Stimulated activated CD8-positive, alpha-beta memory T cell treated with anti-CD3 and anti-CD28 coated beads, Interleukin-7, amount 100 ng/mL, for 4 hours (primary cell): ENCODE measurements around the gene UBFD1.
"Not testable (repeated sequence)": the region's sequence is repeated elsewhere in the genome, so short reads cannot be mapped to it uniquely, and the experiment has no call there.

Source experiments
- DNase-seq, 2 donors: peaks; one replicate each; pipeline ENCODE4 v3.0.0-alpha.2; 2020; ENCODE audit warnings: low read depth in 2 of 2

Gene UBFD1

DNA sequence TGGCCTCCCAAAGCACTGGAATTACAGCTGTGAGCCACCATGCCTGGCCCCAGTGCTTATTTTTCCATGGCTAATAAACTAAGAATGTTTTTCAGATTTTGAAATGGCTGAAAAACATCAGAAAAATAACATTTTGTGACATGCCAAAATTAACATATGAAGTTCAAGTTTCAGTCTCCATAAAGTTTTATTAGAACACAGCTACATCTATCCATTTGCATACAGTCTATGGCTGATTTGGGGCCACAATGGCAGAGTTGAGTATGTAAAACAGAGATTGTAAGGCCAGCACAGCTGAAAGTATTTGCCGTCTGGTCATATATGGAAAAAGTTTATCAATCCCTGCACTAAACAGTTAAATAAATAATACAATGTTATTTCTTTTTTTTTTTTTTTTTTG is 52.4 kb downstream of the UBFD1 start:
- DNase-seq: no peak

DNA sequence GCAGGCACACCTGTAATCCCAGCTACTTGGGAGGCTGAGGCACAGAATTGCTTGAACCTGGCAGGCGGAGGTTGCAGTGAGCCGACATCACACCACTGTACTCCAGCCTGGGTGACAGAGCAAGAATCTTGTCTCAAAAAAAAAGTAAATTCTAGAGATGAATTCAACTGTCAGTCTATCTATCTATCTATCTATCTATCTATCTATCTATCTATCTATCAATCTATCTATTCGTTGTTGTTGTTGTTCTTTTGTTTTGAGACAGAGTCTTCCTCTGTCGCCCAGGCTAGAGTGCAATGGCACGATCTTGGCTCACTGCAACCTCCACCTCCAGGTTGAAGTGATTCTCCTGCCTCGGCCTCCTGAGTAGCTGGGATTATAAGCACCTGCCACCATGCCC is 53.4 kb downstream of the UBFD1 start:
- DNase-seq: not testable (repeated sequence)

DNA sequence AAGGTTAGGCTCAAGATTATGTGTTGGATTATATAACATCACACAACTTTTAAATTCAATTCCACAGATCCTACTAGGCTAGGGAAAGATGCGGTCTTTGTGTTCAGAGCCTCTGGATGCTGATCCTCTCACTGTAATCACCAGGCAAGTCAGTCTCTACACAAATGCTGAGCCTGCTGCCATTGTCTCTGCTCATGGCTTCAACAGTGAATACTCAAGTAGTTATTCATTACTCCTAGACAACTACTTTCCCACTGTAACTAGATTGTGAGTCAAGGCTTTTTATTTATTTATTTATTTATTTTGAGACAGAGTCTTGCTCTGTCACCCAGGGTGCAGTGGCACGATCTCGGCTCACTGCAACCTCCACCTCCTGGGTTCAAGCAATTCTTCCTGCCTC is 54.4 kb downstream of the UBFD1 start:
- no peak for DNase-seq

DNA sequence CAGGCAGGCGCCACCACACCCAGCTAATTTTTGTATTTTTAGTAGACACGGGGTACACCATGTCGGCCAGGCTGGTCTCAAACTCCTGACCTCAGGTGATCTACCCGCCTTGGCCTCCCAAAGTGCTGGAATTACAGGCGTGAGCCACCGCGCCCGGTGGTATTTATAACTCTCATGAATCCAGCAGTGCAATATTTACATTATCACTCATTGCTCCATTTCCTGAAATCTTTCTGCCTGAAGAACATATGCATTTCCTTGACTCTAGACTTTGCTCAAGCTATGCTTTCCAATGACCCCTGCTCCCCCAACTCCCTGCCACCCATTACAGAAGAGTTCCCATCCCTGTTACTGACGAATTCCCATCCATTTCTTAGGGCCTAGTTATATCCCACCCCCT is 58.3 kb downstream of the UBFD1 start:
- no peak for DNase-seq
